IMR-90 (cell line): ENCODE results near the gene AAR2. TPM values are rescaled to one million over a fixed set of nuclear protein-coding genes. Genes with fewer than 3 reads are reported as not detected.

ENCODE experiments used
- ATAC-seq: fragments of 200-7000 bp; cut with Tn5 transposase; 2 replicates; pipeline ENCODE4 v1.9.1; 2020; ENCODE audit warnings: low read depth, mild to moderate bottlenecking, moderate library complexity
- BruUV-seq: library from RNA; stranded (reverse); fragments of 400-500 nt; replicated peaks from 2 replicates; lab custom pipeline; 2021; lab: Mats Ljungman, UMichigan
- CTCF ChIA-PET: fragments of 300-600 bp; formaldehyde crosslinking; extraction: SDS; loops from one replicate; lab custom pipeline; 2021; ENCODE audit warnings: antibody characterized with exemption; lab: Yijun Ruan, JAX
- POLR2A ChIA-PET: fragments of 300-600 bp; sonication (Branson Sonifier 250); formaldehyde crosslinking; loops from one replicate; lab custom pipeline; 2022; ENCODE audit warnings: antibody characterized with exemption; ENCODE audit not compliant: unreplicated experiment; lab: Charles Lee
- DNase-seq: peaks from one replicate; pipeline ENCODE4 v3.0.0; 2013
- H2AFZ ChIP-seq: replicated peaks from 2 replicates; pipeline ENCODE3; 2013; ENCODE audit warnings: low read length, mild to moderate bottlenecking; ENCODE audit not compliant: poor library complexity
- H2AK5ac ChIP-seq: 2 replicates; pipeline ENCODE4 v1.6.1; 2013; ENCODE audit warnings: low read depth, low read length, inconsistent platforms
- H2AK9ac ChIP-seq: replicated peaks from 2 replicates; pipeline ENCODE3; 2013; ENCODE audit warnings: mild to moderate bottlenecking, low read depth, low read length, moderate library complexity; ENCODE audit not compliant: poor library complexity
- H2BK120ac ChIP-seq: 2 replicates; pipeline ENCODE4 v1.6.1; 2013; ENCODE audit warnings: low read depth, low read length, inconsistent platforms
- H2BK15ac ChIP-seq: 3 replicates; pipeline ENCODE4 v1.6.1; 2013; ENCODE audit warnings: low read depth, low read length, inconsistent platforms
- H2BK20ac ChIP-seq: 2 replicates; pipeline ENCODE4 v1.6.1; 2013; ENCODE audit warnings: low read depth, mild to moderate bottlenecking, inconsistent platforms, low read length, moderate library complexity
- H2BK5ac ChIP-seq: 2 replicates; pipeline ENCODE4 v1.6.1; 2013; ENCODE audit warnings: mild to moderate bottlenecking, low read depth, low read length, inconsistent platforms; ENCODE audit not compliant: poor library complexity, severe bottlenecking
- H3K14ac ChIP-seq: replicated peaks from 2 replicates; pipeline ENCODE4 v1.6.1; 2013; ENCODE audit warnings: low read depth, low read length, inconsistent platforms
- H3K18ac ChIP-seq: 2 replicates; pipeline ENCODE4 v1.6.1; 2013; ENCODE audit warnings: low read depth, low read length, control low read depth
- H3K23ac ChIP-seq: 2 replicates; pipeline ENCODE4 v1.6.1; 2013; ENCODE audit warnings: low read depth, low read length, inconsistent platforms
- H3K27ac ChIP-seq: 2 replicates; pipeline ENCODE4 v1.5.1; 2013; ENCODE audit warnings: mild to moderate bottlenecking, control low read depth, low read length; ENCODE audit not compliant: insufficient read depth
- H3K27me3 ChIP-seq: 2 replicates; pipeline ENCODE4 v1.6.1; 2013; ENCODE audit warnings: low read length; ENCODE audit not compliant: control insufficient read depth, insufficient read depth
- H3K36me3 ChIP-seq: 2 replicates; pipeline ENCODE4 v1.6.1; 2013; ENCODE audit warnings: low read length, mixed read lengths; ENCODE audit not compliant: control insufficient read depth, insufficient read depth
- H3K4ac ChIP-seq: 2 replicates; pipeline ENCODE4 v1.6.1; 2013; ENCODE audit warnings: low read depth, low read length, inconsistent platforms
- H3K4me1 ChIP-seq: 2 replicates; pipeline ENCODE4 v1.6.1; 2013; ENCODE audit warnings: low read length, mixed read lengths; ENCODE audit not compliant: control insufficient read depth, insufficient read depth
- H3K4me2 ChIP-seq: 2 replicates; pipeline ENCODE4 v1.6.1; 2013; ENCODE audit warnings: low read depth, mild to moderate bottlenecking, control low read depth, low read length, moderate library complexity
- H3K4me3 ChIP-seq: 2 replicates; pipeline ENCODE4 v1.5.1; 2013; ENCODE audit warnings: low read depth, mild to moderate bottlenecking, control low read depth, low read length, moderate library complexity; ENCODE audit not compliant: insufficient read depth
- H3K56ac ChIP-seq: 2 replicates; pipeline ENCODE4 v1.6.1; 2013; ENCODE audit warnings: low read length, inconsistent platforms; ENCODE audit not compliant: insufficient read depth; ENCODE audit errors: extremely low read depth
- H3K79me1 ChIP-seq, 2 experiments: 2 replicates each; pipeline ENCODE4 v1.6.1; 2013; ENCODE audit warnings: low read length in 2 of 2, inconsistent platforms in 1 of 2, low read depth in 1 of 2
- H3K9ac ChIP-seq: 2 replicates; pipeline ENCODE4 v1.6.1; 2013; ENCODE audit warnings: low read depth, low read length, control low read depth
- H3K9me1 ChIP-seq: 2 replicates; pipeline ENCODE4 v1.6.1; 2013; ENCODE audit warnings: low read length, inconsistent platforms; ENCODE audit not compliant: insufficient read depth
- H3K9me3 ChIP-seq: 2 replicates; pipeline ENCODE4 v1.6.1; 2013; ENCODE audit warnings: low read length; ENCODE audit not compliant: control insufficient read depth, insufficient read depth
- H4K20me1 ChIP-seq: 2 replicates; pipeline ENCODE4 v1.6.1; 2013; ENCODE audit warnings: low read length, inconsistent platforms; ENCODE audit not compliant: insufficient read depth
- H4K5ac ChIP-seq: 2 replicates; pipeline ENCODE4 v1.6.1; 2013; ENCODE audit warnings: mild to moderate bottlenecking, low read depth, low read length, control low read depth
- H4K8ac ChIP-seq, 2 experiments: 2 replicates each; pipeline ENCODE4 v1.6.1; 2013; ENCODE audit warnings: low read depth in 2 of 2, low read length in 2 of 2, control low read depth in 1 of 2, inconsistent platforms in 1 of 2
- H4K91ac ChIP-seq: 2 replicates; pipeline ENCODE4 v1.6.1; 2013; ENCODE audit warnings: low read depth, low read length, inconsistent platforms; ENCODE audit not compliant: insufficient read depth
- BHLHE40 ChIP-seq: fragments of 150-350 bp; IDR thresholded peaks from 2 replicates; pipeline ENCODE4 v1.6.1; 2016; ENCODE audit warnings: mild to moderate bottlenecking, low read depth, low read length
- CEBPB ChIP-seq: IDR thresholded peaks from 2 replicates; pipeline ENCODE4 v1.6.1; 2012; ENCODE audit warnings: low read depth, low read length, improper control_type of control experiment
- CHD1 ChIP-seq: IDR thresholded peaks from 2 replicates; pipeline ENCODE4 v1.6.1; 2012; ENCODE audit warnings: low read depth, low read length, improper control_type of control experiment
- FOS ChIP-seq: fragments of 150-350 bp; IDR thresholded peaks from 2 replicates; pipeline ENCODE4 v1.6.1; 2016; ENCODE audit warnings: low read depth, low read length
- MAFK ChIP-seq: IDR thresholded peaks from 2 replicates; pipeline ENCODE4 v1.6.1; 2012; ENCODE audit warnings: low read depth, low read length, improper control_type of control experiment
- MAZ ChIP-seq: IDR thresholded peaks from 2 replicates; pipeline ENCODE4 v1.6.1; 2012; ENCODE audit warnings: low read depth, mild to moderate bottlenecking, low read length, improper control_type of control experiment, moderate library complexity, borderline replicate concordance
- MXI1 ChIP-seq: IDR thresholded peaks from 2 replicates; pipeline ENCODE4 v1.6.1; 2012; ENCODE audit warnings: low read depth, mild to moderate bottlenecking, low read length, moderate library complexity, borderline replicate concordance
- NFE2L2 ChIP-seq: fragments of 150-350 bp; IDR thresholded peaks from 2 replicates; pipeline ENCODE4 v1.6.1; 2016; ENCODE audit warnings: low read depth, mild to moderate bottlenecking, low read length
- POLR2A ChIP-seq: IDR thresholded peaks from 2 replicates; pipeline ENCODE4 v1.6.1; 2012; ENCODE audit warnings: mild to moderate bottlenecking, low read depth, low read length
- RAD21 ChIP-seq: IDR thresholded peaks from 2 replicates; pipeline ENCODE4 v1.6.1; 2012; ENCODE audit warnings: low read length, improper control_type of control experiment
- RCOR1 ChIP-seq: IDR thresholded peaks from 2 replicates; pipeline ENCODE4 v1.6.1; 2012; ENCODE audit warnings: mild to moderate bottlenecking, low read length, improper control_type of control experiment; ENCODE audit not compliant: insufficient replicate concordance
- RFX5 ChIP-seq: IDR thresholded peaks from 2 replicates; pipeline ENCODE4 v1.8.0; 2012; ENCODE audit warnings: low read depth, mild to moderate bottlenecking, low read length, moderate library complexity
- SMC3 ChIP-seq: fragments of 150-350 bp; IDR thresholded peaks from 2 replicates; pipeline ENCODE4 v1.6.1; 2016; ENCODE audit warnings: low read depth, mild to moderate bottlenecking, antibody characterized with exemption, low read length, moderate library complexity
- WGBS, 2 experiments: methylation state at CpG; one replicate each; pipeline versions ENCODE4 v1.1.5 to v1.1.7; 2013; ENCODE audit warnings: missing lambda C conversion rate in 2 of 2; ENCODE audit not compliant: insufficient read length in 1 of 2; ENCODE audit errors: extremely low coverage in 2 of 2; 5-methylcytosine and 5-hydroxymethylcytosine counted together
- dilution Hi-C: fragments of 300-500 bp; cut with HindIII; formaldehyde crosslinking; loops from one replicate; pipeline ENCODE4 v1.14.3; 2018; ENCODE audit warnings: low sequenced_read_pairs; ENCODE audit not compliant: unreplicated experiment
- in situ Hi-C: fragments of 300-500 bp; cut with MboI; formaldehyde crosslinking; loops from 3 replicates; pipeline ENCODE4 v1.14.3; 2019; ENCODE audit warnings: low sequenced_read_pairs, inconsistent platforms, mixed read lengths
- intact Hi-C: fragments of 100-400 bp; cut with micrococcal nuclease; formaldehyde crosslinking; loops from 2 replicates; pipeline ENCODE4 v1.10.0; 2022
- polyA plus RNA-seq, 3 experiments: library from polyadenylated mRNA; depleted of rRNA; stranded (reverse); fragments of >200 nt; gene quantifications; 2 replicates each; pipeline ENCODE4 v1.2.3, GENCODE V29; 2012; ENCODE audit warnings: low replicate concordance in 1 of 3
- total RNA-seq: library from RNA; depleted of rRNA; stranded (reverse); fragments of >200 nt; gene quantifications from 2 replicates; pipeline ENCODE4 v1.2.3, GENCODE V29; 2012
- TF ChIP-seq, protein P1 (sequence below): fragments of 150-350 bp; IDR thresholded peaks from 2 replicates; pipeline ENCODE4 v1.6.1; 2016; ENCODE audit warnings: low read depth, mild to moderate bottlenecking, low read length, moderate library complexity, borderline replicate concordance
- TF ChIP-seq, protein P2 (sequence below): conservative IDR thresholded peaks from 2 replicates; pipeline ENCODE4 v1.5.1; 2012; ENCODE audit warnings: mild to moderate bottlenecking, low read depth, low read length, improper control_type of control experiment
- TF ChIP-seq, protein P3 (sequence below): fragments of 150-350 bp; IDR thresholded peaks from 2 replicates; pipeline ENCODE4 v1.6.1; 2017; ENCODE audit warnings: mild to moderate bottlenecking, antibody characterized with exemption, low read length, low read depth

The AAR2 gene
- total and polyA plus RNA-seq, 2 of the 4 experiments (the other 2 are of a cell fraction) = 28.2 to 35.8 TPM

GRCh38 chr20:36230019-36230418 lies 6.3 kb upstream of the AAR2 start:
- Histone ChIP-seq H2AFZ (no peak overlapping the region), H3K9me1 (0 out of 2 replicates have a peak, but pooled peaks cover 3% of the 10 kb centered on the region), H3K4me2 (no peak overlapping the region), H2BK20ac (no peak overlapping the region), H3K56ac (no peak overlapping the region), H2BK5ac (no peak overlapping the region), H3K4ac (no peak overlapping the region), H3K23ac (no peak overlapping the region), H3K18ac (no peak overlapping the region), H3K79me1 (no peaks in the 10 kb centered on the region), H3K27ac (no peak overlapping the region), H3K36me3 (peaks cover 3% of the 10 kb centered on the region), H2AK5ac (no peak overlapping the region), H2BK15ac (no peak overlapping the region), H4K20me1 (no peaks in the 10 kb centered on the region), H4K5ac (no peak overlapping the region), H2AK9ac (no peak overlapping the region), H3K27me3 (no peaks in the 10 kb centered on the region), H3K4me3 (no peak overlapping the region), H3K9ac (no peak overlapping the region), H4K91ac (no peak overlapping the region), H3K4me1 (no peaks in the 10 kb centered on the region), H3K9me3 (no peaks in the 10 kb centered on the region), H3K14ac (no peak overlapping the region), H2BK120ac (no peak overlapping the region), H4K8ac (no peak overlapping the region)
- no CpG with 5 or more reads among the region's 3 CpGs for WGBS, 2 experiments
- dilution Hi-C loops (no loop called here), in situ Hi-C loops (no loop called here), intact Hi-C loops (no loop called here)
- ChIA-PET CTCF (no interaction called here), POLR2A (no interaction called here)
- DNase-seq (no peak), ATAC-seq (no peak)
- BruUV-seq = no TSS peak
- no peak for TF ChIP-seq MAFK
- TF ChIP-seq, protein P1, sequence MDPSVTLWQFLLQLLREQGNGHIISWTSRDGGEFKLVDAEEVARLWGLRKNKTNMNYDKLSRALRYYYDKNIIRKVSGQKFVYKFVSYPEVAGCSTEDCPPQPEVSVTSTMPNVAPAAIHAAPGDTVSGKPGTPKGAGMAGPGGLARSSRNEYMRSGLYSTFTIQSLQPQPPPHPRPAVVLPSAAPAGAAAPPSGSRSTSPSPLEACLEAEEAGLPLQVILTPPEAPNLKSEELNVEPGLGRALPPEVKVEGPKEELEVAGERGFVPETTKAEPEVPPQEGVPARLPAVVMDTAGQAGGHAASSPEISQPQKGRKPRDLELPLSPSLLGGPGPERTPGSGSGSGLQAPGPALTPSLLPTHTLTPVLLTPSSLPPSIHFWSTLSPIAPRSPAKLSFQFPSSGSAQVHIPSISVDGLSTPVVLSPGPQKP = no peak
- no peak for TF ChIP-seq FOS
- TF ChIP-seq MAZ = no peak
- TF ChIP-seq SMC3 = no peak
- TF ChIP-seq NFE2L2 = no peak
- TF ChIP-seq RFX5 = no peak
- no peak for TF ChIP-seq RAD21
- TF ChIP-seq CEBPB = no peak
- TF ChIP-seq CHD1 = no peak
- TF ChIP-seq RCOR1 = no peak
- TF ChIP-seq, protein P2, sequence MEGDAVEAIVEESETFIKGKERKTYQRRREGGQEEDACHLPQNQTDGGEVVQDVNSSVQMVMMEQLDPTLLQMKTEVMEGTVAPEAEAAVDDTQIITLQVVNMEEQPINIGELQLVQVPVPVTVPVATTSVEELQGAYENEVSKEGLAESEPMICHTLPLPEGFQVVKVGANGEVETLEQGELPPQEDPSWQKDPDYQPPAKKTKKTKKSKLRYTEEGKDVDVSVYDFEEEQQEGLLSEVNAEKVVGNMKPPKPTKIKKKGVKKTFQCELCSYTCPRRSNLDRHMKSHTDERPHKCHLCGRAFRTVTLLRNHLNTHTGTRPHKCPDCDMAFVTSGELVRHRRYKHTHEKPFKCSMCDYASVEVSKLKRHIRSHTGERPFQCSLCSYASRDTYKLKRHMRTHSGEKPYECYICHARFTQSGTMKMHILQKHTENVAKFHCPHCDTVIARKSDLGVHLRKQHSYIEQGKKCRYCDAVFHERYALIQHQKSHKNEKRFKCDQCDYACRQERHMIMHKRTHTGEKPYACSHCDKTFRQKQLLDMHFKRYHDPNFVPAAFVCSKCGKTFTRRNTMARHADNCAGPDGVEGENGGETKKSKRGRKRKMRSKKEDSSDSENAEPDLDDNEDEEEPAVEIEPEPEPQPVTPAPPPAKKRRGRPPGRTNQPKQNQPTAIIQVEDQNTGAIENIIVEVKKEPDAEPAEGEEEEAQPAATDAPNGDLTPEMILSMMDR = no peak
- TF ChIP-seq POLR2A = no peak
- TF ChIP-seq, protein P3, sequence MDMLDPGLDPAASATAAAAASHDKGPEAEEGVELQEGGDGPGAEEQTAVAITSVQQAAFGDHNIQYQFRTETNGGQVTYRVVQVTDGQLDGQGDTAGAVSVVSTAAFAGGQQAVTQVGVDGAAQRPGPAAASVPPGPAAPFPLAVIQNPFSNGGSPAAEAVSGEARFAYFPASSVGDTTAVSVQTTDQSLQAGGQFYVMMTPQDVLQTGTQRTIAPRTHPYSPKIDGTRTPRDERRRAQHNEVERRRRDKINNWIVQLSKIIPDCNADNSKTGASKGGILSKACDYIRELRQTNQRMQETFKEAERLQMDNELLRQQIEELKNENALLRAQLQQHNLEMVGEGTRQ = no peak
- no peak for TF ChIP-seq BHLHE40
- no peak for TF ChIP-seq MXI1
